NCI-H524 treated with DMSO at 0.1 percent for 48 hours (cell line): ENCODE measurements around the gene KLF18.
"Not testable (repeated sequence)": the region's sequence is repeated elsewhere in the genome, so short reads cannot be mapped to it uniquely, and the experiment has no call there.

ENCODE experiments used
- DNase-seq: peaks from one replicate; lab custom pipeline; 2025; lab: John Stamatoyannopoulos, UW

Gene KLF18

DNA sequence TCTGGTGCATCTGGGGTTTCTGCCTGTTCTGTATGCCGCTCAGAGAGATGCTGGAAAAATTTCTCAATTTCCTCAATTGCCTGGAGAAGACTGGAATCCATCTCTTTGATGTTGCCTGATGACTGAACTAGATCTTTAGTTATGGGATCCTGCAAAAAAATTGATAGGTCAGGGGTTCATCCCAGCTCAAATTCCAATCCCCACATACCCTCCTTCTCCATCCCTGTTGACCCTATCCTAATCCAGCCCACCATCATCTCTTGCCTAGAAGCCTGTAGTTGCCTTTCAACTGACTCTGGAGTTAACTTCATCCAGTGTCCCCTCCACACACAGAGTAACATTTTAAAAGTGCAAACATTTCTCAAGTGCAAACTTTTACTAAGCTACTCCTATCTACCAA is at the start of gene KLF18:
Gene KLF18, minus strand, starts transcription at position 101 of the 400 bp plus-strand sequence. Its CDS starts 0 bp downstream, at position 101.
- DNase-seq: no peak

DNA sequence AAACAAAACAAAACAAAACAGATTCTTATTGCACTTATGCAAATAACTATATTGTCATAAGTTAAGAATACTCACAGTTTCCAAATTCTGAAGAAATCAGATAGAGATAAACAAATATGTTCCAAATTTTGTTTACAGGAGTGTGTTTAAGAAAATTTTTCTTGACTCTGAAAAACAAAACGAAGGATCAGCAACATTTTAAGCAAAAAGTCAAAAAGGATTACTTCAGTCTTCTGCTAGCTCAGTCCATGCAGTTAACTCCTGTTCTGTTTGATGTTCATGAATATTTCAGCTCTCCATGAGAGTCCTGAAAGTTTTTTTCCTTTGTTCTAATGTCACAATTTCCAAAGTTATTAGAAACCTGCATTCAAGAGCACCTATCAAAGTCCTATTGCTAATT is 33.2 kb upstream of the KLF18 start:
- no peak for DNase-seq

DNA sequence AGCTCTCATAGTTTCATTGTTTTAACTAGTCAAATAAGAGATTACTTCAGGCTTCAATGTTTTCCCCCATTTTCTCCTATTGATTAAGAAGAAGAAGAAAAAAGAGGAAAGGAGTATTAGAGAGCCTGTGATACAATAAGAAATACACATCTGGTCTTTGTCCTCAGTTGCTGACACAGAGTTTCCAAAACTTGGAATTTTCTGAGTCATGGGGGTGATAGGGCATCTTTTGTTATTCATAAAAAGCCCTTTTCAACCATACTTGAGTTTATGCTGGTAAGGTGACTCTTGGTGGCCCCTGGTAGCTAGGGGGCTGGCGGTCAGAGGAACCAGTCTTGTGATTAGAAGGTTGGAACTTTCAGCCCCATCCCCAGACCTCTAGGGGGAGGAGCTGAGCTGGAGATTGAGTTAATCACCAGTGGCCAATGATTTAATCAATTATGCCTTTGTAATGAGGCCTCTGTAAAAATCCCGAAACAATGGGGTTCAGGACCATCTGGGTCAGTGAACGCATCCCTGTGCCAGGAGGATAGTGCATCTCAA is 28.9 kb upstream of the KLF18 start:
- DNase-seq: no peak

DNA sequence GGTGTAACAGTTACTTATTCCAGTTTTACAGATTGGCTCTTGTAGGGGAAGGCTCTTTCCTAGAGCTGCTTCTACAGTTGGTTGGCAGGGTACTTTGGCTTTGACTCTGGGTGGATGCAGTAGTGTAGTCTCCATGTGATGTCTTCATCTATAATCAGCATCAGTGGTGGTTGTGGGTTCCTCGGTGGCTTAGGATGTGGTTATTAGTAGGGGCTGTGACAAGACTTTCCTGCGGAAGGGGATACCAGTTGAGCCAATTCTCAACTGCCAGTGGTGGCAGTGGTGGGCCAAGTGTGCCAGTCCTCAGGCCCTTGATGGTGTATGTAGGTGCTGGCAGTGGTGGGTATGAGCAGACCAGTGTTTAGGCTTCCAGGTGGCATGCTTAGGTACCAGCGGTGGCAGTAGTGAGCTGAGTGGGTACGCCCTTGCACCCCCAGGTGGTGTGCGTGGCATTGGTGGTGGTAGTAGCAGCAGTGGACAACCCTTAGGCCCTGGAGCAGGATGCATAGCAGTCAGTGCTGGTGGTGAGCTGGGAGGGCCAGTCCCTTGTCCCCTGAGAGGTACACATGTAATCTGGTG is 27.2 kb upstream of the KLF18 start:
- DNase-seq: no peak

DNA sequence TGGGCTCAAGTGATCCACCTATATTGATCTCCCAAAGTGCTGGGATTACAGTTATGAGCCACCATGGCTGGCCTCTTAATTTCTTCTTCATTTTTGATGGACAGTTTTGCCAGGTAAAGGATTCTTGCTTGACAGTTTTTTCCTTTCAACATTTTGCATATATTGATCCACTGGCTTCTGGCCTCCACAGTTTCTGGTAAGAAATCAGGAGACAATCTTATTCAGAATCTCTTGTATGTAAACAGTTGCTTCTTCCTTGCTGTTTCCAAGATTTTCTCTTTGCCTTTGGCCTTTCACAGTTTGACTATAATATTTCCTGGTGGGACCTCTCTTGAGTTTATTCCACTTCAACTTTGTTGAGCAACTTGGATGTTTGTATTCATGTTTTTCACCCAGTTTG is 20.1 kb upstream of the KLF18 start:
- DNase-seq: no peak

DNA sequence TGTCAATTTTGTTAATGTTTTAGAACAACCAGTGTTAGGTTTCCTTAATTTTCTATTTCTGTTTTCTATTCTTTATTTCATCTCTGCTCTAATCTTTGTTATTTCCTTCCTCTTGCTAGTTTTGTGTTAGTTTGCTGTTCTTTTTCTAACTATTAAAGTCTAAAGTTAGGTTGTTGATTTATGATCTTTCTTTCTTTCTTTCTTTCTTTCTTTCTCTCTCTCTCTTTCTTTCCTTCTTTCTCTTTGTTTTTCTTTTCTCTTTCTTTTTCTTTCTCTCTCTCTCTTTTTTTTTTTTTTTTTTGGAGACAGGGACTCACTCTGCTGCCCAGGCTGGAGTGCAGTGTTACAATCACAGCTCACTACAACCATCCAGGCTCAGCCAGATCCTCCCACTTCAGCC is 17.4 kb upstream of the KLF18 start:
- no peak for DNase-seq

DNA sequence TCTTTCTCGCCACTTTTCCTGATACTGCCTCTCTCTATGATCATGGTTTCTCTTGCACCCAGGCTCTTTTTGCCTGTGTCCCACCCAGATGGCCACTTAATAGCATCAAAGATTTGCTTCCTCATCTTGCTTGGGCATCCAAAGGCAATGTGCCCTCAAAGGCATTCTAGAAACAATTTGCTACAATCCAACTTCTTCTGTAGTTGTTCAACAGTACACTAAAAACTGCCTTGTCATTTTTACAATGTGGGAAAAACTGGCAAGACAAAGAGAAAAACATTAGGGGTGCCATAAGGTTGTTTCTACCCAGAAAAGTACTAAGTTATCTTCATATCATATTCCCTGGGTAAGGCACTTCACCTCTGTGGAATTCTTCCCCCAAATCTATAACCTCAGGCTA is 16.5 kb upstream of the KLF18 start:
- no peak for DNase-seq

DNA sequence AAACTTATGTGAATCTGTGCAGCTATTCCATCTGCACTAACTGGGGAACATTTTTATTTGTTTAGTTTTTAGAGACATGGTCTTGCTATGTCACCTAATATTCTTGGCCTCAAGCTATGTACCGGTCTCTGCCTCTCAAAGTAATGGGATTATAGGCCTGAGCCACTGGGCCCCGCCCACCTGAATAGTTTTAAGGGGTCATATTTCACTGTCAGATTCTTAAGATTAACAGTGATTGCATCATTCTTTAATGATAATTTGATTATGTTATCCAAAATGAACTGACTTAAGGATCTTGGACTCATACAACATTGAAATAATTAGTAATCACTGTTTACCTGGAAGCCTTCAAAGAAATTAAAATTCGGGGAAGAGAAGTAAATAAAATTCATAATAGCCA is 12.6 kb upstream of the KLF18 start:
- DNase-seq: peak; percentile 43

DNA sequence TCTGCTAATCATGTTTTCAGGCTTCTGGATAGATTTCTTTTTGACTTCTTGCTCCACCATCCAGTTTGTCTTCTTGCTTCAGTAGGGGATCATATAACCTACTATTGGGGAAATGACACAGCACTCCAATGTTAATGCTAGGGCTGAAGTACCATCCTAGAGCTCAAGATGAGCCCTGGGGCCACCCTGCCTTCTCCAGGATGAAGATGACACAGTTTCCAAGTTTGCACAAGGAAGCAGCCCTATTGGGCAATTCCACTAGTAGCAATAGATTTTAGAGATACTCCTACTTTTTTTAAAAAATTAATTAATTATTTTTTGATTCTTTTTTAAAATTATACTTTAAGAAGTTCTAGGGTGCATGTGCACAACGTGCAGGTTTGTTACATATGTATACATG is 11.3 kb upstream of the KLF18 start:
- no peak for DNase-seq

DNA sequence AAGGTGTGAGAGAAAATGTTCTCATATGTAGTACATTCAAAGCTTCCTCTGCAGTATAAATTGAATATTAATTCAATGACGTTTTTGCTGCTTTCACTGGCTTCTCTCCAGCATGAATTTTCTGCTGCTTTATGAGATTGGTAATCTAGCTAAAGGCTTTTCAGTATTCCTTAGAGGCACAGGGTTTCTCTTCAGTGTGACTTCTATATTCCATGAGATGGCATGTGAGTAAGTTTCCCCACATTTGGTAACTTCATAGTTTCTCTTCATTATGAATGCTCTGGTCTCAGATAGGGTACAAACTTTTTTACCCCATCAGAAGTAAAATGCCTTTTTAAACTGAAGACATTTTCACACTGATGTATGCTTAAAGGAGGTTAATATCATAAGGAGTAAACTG is 10.4 kb upstream of the KLF18 start:
- DNase-seq: no peak

DNA sequence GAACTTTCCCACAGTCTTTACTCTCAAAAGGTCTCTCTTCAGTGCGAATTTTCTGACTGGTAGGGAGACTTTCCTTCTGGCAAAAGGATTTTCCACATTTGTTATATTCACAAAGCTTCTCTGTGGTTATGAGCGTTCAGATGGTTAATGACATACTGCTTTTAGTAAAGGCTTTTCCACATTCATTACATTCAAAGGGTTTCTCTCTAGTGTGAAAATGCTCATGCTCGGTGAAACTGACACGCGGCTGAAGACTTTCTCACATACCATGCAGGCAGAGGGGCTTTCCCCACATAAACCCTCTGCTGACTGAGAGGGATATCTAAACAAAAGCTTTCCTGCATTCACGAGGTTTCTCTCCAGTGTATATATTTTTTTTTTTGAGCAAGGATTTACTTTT is 9.9 kb upstream of the KLF18 start:
- DNase-seq: no peak

DNA sequence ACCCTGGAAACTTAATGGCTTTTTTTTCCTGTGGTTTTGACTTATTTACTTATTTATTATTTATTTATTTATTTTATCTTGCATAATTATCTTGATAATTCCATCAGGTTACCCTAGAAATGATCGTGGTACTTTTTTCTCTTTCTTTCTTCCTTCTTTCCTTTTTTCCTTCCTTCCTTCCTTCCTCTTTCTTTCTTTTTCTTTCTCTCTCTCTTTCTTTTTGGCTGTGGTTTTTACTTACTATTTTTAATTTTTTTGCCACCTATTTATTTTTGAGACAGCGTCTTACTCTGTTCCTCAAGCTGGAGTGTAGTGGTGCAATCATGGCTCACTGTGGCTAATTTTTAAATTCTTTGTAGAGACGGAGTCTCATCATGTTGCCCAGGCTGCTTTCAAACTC is 6.2 kb upstream of the KLF18 start:
- DNase-seq: no peak

DNA sequence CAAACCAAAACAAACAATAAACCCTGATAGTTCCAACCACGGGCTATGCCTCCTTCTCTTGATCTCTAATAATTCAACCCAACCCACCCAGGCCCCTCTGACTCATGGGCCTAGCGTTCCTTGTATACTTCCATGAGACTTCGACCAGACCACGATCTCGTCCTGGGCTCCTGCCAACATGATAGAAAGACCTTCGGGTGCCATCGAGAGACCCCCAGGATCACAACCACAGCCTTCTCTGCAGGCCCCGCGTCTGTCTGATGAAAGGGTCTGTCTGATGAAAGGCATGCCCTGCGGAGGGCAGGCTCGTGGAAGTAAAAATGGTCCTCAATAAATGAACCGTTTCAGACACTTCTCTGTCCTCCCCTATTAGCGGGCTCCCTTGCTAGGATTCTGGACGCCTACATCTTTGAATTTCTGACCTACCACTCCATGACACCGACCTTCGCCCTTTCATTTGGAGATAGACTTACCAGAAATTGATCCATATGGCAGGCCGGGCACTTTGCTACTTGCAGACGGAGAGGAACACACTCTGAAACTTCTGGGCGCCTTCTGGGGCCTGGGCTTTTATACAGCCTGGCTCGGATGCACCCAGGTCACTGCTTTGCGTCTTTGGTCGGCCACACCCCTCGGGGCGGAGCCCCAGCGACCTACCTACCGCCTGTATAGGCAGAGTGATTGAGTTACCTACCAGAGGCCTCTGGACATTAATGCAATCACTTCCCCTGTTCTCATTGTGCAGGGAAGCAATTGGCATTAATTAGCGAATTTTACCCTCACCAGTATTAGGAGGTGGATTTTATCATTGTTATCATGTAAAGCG is 5.3 kb upstream of the KLF18 start:
- DNase-seq: no peak

DNA sequence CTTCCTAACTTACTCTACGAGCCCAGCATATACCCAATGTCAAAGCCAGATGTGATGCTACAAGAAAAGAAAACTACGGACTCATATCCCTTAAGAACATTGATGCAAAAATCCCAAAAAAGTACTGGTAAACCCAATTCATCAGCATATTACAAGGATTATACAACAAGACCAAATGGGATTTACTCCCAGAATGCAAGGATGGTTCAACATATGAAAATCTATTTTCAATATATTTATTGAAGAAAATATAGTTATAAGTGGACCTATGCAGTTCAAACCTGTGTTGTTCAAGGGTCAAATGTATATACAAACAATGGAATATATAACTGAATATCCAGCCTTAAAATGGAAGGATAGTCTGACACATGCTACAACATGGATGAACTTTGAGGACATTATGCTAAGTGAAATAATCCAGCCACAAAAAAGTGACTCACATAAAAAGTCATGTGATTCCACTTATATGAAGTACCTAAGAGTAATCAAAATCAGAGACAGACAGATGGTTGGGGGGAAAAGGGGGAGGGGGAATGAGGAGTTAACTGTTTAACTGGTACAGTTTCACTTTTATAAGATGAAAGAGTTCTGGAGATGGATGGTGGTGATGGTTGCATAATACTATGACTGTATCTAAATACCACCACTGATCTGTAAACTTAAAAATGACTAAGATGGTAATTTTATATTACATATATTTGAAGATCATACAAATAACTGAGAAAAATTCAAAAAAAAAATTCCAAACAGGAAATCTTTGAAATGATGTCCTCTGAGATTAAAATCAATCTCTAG is 3.7 kb upstream of the KLF18 start:
- peak; percentile 63 for DNase-seq

DNA sequence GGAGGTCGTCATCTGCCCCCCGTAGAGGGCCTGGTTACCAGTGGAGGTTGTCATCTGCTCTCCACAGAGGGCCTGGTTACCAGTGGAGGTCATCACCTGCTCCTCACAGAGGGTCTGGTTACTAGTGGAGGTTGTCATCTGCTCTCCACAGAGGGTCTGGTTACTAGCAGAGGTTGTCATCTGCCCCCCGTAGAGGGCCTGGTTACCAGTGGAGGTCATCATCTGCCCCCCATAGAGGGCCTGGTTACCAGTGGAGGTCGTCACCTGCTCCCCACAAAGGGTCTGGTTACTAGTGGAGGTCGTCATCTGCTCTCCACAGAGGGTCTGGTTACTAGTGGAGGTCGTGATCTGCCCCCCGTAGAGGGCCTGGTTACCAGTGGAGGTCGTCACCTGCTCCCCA is 1.9 kb downstream of the KLF18 start:
- not testable (repeated sequence) for DNase-seq

DNA sequence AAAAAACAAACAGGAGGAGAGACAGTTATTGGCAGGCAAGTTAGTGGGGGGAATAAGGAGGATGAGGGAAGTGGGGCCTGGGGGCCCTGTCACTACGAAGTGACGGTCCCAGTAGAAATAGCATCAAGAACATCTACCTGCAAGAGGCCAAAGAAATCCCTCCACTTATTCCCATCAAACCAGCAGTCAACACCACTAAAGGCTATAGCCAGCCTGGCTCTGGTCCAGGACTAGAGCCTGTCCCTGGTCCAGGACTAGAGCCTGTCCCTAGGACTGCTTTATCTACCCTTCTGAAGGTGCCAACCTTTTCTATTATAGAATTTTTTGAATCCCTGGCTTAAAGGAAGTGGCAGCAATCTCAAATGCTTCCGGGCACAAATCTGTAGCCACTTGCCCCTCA is 3.2 kb downstream of the KLF18 start:
- no peak for DNase-seq

DNA sequence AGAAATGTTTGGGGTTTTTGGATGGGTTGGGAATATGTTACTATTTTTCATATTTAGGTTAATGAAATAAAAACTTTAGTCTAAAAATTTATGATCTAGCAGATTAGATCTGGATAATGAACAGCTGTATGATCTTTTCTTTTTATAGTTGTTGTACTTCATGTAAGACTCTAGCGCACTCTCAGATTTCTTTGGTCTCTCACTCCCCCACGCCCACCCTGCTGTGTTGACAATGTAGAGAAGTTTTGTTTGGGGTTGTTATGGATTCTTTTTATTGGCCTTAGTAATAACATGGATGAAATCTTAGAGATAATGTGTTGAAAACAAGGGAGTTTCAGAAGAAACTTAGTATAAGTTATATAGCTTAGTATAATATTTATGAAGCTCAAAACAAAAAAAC is 5.5 kb downstream of the KLF18 start:
- DNase-seq: no peak

DNA sequence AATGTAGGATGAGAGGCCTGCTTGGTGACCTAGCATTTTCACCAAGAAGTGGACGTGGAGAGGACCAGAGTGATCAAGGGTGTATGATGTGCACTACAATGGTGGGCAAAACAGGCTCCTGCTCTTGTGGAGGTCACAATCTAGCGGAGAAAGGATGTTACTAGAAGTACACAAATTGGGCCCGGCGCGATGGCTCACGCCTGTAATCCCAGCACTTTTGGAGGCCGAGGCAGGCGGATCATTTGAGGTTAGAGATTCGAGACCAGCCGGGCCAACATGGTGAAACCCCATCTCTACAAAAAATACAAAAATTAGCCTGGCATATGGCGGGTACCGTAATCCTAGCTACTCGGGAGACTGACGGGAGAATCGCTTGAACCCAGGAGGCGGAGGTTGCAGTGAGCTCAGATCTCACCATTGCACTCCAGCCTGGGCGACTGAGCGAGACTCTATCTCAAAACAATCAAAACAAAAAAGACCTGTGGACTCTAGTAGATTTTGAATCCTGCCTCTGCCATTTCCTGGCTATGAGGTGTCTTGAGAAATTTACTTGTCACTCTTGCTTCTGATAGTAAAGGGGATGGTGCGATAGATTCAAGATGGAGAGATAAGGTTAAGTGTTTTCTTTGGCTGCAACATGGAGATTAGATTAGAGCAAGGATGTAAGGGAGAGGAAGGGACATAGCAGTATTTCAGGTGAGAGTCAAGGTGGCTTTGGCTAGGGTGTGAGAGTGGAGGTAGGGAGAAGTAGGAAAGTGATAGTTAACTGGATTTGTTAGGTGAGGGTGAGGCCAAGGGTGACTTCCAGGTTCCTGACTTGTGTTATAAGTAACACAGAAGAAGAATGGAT is 7.1 kb downstream of the KLF18 start:
- no peak for DNase-seq

DNA sequence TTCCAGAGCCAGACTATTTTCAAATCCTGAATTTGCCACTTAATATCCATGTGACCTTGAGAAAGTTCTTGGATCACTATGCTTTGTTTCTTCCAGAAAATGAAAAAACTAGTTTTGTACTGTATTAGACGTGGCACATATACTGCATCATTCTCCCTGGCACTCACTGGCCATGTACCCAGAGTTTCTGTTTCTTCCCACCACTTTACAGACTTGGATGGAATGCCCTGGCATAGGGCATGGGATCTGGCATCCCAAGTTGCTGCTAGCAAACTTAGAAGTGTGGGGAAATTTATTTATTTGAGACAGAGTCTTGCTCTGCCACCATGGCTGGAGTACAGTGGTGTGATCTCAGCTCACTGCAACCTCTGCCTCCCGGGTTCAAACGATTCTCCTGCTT is 10.0 kb downstream of the KLF18 start:
- DNase-seq: no peak

DNA sequence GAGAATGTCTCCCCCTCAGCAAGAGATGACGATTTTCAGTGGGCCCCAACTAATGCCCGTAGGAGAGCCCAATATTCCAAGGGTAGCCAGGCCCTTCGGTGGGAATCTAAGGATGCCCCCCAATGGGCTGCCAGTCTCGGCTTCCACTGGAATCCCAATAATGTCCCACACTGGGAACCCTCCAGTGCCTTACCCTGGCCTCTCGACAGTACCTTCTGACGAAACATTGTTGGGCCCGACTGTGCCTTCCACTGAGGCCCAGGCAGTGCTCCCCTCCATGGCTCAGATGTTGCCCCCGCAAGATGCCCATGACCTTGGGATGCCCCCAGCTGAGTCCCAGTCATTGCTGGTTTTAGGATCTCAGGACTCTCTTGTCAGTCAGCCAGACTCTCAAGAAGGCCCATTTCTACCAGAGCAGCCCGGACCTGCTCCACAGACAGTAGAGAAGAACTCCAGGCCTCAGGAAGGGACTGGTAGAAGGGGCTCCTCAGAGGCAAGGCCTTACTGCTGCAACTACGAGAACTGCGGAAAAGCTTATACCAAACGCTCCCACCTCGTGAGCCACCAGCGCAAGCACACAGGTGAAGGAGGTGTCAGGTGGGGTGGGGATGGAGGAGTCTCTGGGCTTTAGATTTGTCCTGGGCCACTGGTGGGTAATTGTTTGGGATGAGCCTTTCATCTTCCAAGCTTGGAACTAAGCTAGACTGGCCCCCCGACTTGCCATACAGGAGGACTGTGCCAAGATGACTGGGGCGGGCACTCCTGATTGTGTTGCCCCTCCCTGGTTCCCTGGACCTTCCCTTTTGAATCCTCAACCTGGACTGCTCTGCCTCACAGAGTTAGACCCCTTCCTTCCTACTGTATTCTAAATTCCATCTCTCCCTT is 11.6 kb downstream of the KLF18 start:
- DNase-seq: no peak

DNA sequence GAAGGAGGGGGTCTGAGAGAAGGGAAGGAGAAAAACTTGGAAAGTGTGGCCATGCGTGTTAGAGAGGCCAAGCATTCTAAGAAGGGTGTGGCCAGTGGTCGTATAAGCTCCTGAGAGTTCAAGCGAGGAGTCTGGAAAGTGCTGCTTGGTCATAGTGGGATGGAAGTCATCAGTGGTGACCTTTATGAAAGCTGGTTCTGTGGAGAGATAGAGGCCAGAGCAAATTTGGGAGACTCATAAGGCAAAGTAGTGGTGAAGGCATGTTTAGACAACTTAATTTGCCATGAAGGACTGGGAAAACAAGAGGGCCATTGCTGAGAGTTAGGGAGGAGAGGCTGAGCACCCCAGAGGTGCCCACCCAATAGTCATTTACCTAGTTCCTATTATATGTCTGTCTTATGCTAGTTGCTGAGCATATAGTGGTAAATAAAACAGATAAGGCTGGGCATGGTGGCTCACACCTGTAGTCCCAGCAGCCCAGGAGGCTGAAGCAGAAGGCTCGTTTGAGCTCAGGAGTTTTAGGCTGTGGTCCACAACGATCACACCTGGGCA is 21.0 kb downstream of the KLF18 start:
- DNase-seq: no peak
